GM19455 (cell line): ENCODE data around the gene TAAR9.

Experiments used
- ATAC-seq: cut with Tn5 transposase; IDR thresholded peaks from one replicate; pipeline ENCODE4 v1.9.1; 2021; ENCODE audit not compliant: unreplicated experiment

The TAAR9 gene

GRCh38 chr6:132587424-132587823, 49.3 kb downstream of the TAAR9 start:
- no peak for ATAC-seq
